ENCODE data around the gene TRANK1. TPM values are rescaled to one million over a fixed set of nuclear protein-coding genes. Genes with fewer than 3 reads are reported as not detected.

The TRANK1 gene
- total and polyA plus RNA-seq, 4 donors, result 2.9 to 40.0 (median 10.2) TPM

DNA sequence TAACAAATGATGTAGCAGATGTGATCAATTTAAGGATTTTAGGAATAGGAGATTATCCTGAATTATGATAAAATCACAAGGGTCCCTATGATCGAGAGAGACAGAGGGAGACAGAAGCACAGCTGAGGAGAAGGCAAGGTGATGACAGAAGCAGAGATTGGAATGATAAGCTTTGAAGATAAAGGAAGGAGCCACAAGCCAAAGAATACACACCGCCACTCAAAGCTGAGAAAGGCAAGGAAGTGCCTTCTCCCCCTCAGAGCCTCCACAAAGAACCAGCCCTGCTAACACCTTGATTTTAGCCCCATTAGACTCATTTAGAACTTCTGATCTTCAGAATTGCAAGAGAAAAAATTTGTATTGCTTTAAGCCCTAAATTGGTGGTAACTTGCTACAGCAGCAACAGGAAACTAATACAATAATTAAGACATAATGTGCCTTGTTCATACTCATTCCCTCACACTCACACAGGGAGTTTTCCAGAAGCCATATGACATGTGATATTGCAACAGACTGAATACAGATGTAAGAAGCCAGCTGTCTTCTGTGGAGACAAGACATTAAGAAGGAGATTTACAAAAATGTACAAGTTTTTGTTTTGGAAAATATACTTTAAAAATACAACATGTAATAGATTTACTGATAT is 38.2 kb downstream of the TRANK1 start:
- no peak for DNase-seq (ENCODE audit: low spot score)
- H3K4me1 ChIP-seq (ENCODE audit: control insufficient read depth in 4 of 4, insufficient read depth in 4 of 4, low read length in 3 of 4), result peaks cover 0 to 7% (median 2%) of the 10 kb centered on the region in 4 donors

DNA sequence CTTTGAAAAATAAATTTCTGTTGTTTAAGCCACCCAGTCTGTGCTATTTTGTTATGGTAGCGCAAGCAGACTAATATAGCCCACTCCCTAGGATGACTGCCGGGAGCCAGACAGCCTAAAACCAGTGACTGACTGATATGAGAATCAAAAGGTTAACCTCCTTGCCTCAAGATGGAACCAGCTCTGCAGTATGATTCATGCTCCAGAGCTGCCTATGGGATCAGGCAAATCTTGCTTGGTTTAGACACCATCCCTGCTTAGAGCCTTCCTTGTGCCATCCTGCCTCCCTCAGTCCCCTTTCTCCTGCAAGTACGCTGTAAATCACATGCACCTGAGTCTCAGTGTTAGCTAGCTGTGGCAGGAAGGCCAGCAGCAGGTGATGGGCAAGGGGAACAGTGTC is 39.3 kb downstream of the TRANK1 start:
- Histone ChIP-seq H3K27me3 (ENCODE audit: control insufficient read depth in 4 of 4, insufficient read depth in 4 of 4, low read length in 3 of 4) (no peaks in the 10 kb centered on the region), H3K4me1 (ENCODE audit: control insufficient read depth in 4 of 4, insufficient read depth in 4 of 4, low read length in 3 of 4) (peaks cover 0 to 7% (median 3%) of the 10 kb centered on the region in 4 donors), H3K9ac (ENCODE audit: low read depth in 1 of 2, low read length in 2 of 2) (no peak overlapping the region), H3K9me3 (ENCODE audit: control insufficient read depth in 4 of 4, low read length in 3 of 4) (no peaks in the 10 kb centered on the region), H3K27ac (ENCODE audit: low read depth in 1 of 2, low read length in 2 of 2) (peak overlapping the region in 1 of 2 donors; percentile 52), H3K36me3 (ENCODE audit: control insufficient read depth in 4 of 4, insufficient read depth in 3 of 4, low read depth in 1 of 4, low read length in 3 of 4) (peaks cover 0 to 11% (median 3%) of the 10 kb centered on the region in 4 donors), H3K4me3 (ENCODE audit: low read depth in 1 of 3, low read length in 3 of 3) (no peak overlapping the region)
- TF ChIP-seq GABPA (IDR thresholded peaks at IDR 0.05 in 1 of 2, conservative IDR thresholded peaks at IDR 0.05 in 1 of 2), result no peak
- TF ChIP-seq HNF4G (IDR thresholded peaks at IDR 0.05), result no peak
- TF ChIP-seq, protein P1, sequence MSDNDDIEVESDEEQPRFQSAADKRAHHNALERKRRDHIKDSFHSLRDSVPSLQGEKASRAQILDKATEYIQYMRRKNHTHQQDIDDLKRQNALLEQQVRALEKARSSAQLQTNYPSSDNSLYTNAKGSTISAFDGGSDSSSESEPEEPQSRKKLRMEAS (IDR thresholded peaks at IDR 0.05), result no peak
- no peak for TF ChIP-seq ZBTB33 (IDR thresholded peaks at IDR 0.05)
- no peak for TF ChIP-seq HNF4A (conservative IDR thresholded peaks at IDR 0.05)
- no peak for TF ChIP-seq SP1 (IDR thresholded peaks at IDR 0.05)
- TF ChIP-seq FOXA2 (IDR thresholded peaks at IDR 0.05), result no peak
- TF ChIP-seq, protein P2, sequence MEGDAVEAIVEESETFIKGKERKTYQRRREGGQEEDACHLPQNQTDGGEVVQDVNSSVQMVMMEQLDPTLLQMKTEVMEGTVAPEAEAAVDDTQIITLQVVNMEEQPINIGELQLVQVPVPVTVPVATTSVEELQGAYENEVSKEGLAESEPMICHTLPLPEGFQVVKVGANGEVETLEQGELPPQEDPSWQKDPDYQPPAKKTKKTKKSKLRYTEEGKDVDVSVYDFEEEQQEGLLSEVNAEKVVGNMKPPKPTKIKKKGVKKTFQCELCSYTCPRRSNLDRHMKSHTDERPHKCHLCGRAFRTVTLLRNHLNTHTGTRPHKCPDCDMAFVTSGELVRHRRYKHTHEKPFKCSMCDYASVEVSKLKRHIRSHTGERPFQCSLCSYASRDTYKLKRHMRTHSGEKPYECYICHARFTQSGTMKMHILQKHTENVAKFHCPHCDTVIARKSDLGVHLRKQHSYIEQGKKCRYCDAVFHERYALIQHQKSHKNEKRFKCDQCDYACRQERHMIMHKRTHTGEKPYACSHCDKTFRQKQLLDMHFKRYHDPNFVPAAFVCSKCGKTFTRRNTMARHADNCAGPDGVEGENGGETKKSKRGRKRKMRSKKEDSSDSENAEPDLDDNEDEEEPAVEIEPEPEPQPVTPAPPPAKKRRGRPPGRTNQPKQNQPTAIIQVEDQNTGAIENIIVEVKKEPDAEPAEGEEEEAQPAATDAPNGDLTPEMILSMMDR (IDR thresholded peaks at IDR 0.05; ENCODE audit: low read depth, low read length, missing input control), result no peak
- no peak for DNase-seq (ENCODE audit: low spot score)
- WGBS, result 98% methylated on average over 3 of the region's 3 CpGs

More for the DNA sequence above, 38.2 kb downstream of the TRANK1 start:
- no peak overlapping the region for H3K9ac ChIP-seq (ENCODE audit: low read depth in 1 of 2, low read length in 2 of 2)
- H3K27me3 ChIP-seq (ENCODE audit: control insufficient read depth in 4 of 4, insufficient read depth in 4 of 4, low read length in 3 of 4), result no peaks in the 10 kb centered on the region
- peak overlapping the region; percentile 30 to 52 for H3K27ac ChIP-seq (ENCODE audit: low read depth in 1 of 2, low read length in 2 of 2)
- H3K4me3 ChIP-seq (ENCODE audit: low read depth in 1 of 3, low read length in 3 of 3), result no peak overlapping the region
- no peaks in the 10 kb centered on the region for H3K9me3 ChIP-seq (ENCODE audit: control insufficient read depth in 4 of 4, low read length in 3 of 4)
- H3K36me3 ChIP-seq (ENCODE audit: control insufficient read depth in 4 of 4, insufficient read depth in 3 of 4, low read depth in 1 of 4, low read length in 3 of 4), result peaks cover 0 to 9% (median 3%) of the 10 kb centered on the region in 4 donors
- TF ChIP-seq FOXA2 (IDR thresholded peaks at IDR 0.05), result no peak
- TF ChIP-seq, protein P3, sequence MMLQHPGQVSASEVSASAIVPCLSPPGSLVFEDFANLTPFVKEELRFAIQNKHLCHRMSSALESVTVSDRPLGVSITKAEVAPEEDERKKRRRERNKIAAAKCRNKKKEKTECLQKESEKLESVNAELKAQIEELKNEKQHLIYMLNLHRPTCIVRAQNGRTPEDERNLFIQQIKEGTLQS (IDR thresholded peaks at IDR 0.05), result no peak
- 89% methylated on average over 2 of the region's 2 CpGs for WGBS

DNA sequence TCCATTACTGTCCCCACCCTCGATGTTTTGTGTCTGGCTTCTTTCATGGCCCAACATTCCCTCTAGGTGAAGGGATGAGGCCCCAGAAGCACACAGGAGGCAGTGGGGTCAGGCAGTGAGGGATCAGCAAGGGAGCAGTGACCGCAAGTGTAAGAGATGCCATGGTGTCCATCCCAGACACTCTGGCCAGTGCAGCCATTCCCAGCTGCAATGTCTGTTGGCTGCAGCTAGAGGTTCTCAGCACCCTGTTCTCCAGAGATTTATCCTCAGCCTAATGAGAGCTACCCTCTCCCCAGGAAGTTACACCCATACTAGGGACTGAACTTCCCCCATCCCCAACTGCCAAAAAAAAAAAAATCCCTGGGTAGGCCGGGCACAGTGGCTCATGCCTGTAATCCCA is 40.2 kb downstream of the TRANK1 start:
- peaks cover 0 to 7% (median 3%) of the 10 kb centered on the region in 4 donors for H3K4me1 ChIP-seq (ENCODE audit: control insufficient read depth in 4 of 4, insufficient read depth in 4 of 4, low read length in 3 of 4)
- no peak overlapping the region for H3K4me3 ChIP-seq (ENCODE audit: low read depth in 1 of 3, low read length in 3 of 3)
- H3K9me3 ChIP-seq (ENCODE audit: control insufficient read depth in 4 of 4, low read length in 3 of 4), result no peaks in the 10 kb centered on the region
- H3K27ac ChIP-seq (ENCODE audit: low read depth in 1 of 2, low read length in 2 of 2), result no peak overlapping the region
- no peaks in the 10 kb centered on the region for H3K27me3 ChIP-seq (ENCODE audit: control insufficient read depth in 4 of 4, insufficient read depth in 4 of 4, low read length in 3 of 4)
- DNase-seq (ENCODE audit: low spot score), result no peak
- 68% methylated on average over 3 of the region's 3 CpGs for whole genome bisulfite sequencing
- H3K9ac ChIP-seq (ENCODE audit: low read depth in 1 of 2, low read length in 2 of 2), result no peak overlapping the region
- H3K36me3 ChIP-seq (ENCODE audit: control insufficient read depth in 4 of 4, insufficient read depth in 3 of 4, low read depth in 1 of 4, low read length in 3 of 4), result peaks cover 0 to 11% (median 6%) of the 10 kb centered on the region in 4 donors
- TF ChIP-seq, protein P2 (IDR thresholded peaks at IDR 0.05; ENCODE audit: low read depth, low read length, missing input control), result peak; percentile 87
- TF ChIP-seq, protein P4, sequence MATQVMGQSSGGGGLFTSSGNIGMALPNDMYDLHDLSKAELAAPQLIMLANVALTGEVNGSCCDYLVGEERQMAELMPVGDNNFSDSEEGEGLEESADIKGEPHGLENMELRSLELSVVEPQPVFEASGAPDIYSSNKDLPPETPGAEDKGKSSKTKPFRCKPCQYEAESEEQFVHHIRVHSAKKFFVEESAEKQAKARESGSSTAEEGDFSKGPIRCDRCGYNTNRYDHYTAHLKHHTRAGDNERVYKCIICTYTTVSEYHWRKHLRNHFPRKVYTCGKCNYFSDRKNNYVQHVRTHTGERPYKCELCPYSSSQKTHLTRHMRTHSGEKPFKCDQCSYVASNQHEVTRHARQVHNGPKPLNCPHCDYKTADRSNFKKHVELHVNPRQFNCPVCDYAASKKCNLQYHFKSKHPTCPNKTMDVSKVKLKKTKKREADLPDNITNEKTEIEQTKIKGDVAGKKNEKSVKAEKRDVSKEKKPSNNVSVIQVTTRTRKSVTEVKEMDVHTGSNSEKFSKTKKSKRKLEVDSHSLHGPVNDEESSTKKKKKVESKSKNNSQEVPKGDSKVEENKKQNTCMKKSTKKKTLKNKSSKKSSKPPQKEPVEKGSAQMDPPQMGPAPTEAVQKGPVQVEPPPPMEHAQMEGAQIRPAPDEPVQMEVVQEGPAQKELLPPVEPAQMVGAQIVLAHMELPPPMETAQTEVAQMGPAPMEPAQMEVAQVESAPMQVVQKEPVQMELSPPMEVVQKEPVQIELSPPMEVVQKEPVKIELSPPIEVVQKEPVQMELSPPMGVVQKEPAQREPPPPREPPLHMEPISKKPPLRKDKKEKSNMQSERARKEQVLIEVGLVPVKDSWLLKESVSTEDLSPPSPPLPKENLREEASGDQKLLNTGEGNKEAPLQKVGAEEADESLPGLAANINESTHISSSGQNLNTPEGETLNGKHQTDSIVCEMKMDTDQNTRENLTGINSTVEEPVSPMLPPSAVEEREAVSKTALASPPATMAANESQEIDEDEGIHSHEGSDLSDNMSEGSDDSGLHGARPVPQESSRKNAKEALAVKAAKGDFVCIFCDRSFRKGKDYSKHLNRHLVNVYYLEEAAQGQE (IDR thresholded peaks at IDR 0.05), result no peak
- peak; percentile 75 to 91 for TF ChIP-seq RXRA (IDR thresholded peaks at IDR 0.05)
- peak; percentile 62 for TF ChIP-seq NR2F2 (IDR thresholded peaks at IDR 0.05)
- TF ChIP-seq RAD21 (IDR thresholded peaks at IDR 0.05), result peak; percentile 88 to 91
- no peak for TF ChIP-seq ZBTB33 (IDR thresholded peaks at IDR 0.05)
- TF ChIP-seq HNF4G (IDR thresholded peaks at IDR 0.05), result no peak
